Right lobe of liver (tissue), 4 donors: ENCODE data around the gene PTF1A.

Source experiments
- CTCF ChIP-seq, 4 donors: fragments of 200-600 bp in 3 of 4; fragments of 450-650 bp in 1 of 4; IDR thresholded peaks; one replicate each; pipeline versions ENCODE4 v1.5.1 to v1.8.0; 2016 to 2022; ENCODE audit warnings: antibody characterized with exemption in 4 of 4, mild to moderate bottlenecking in 2 of 4
- POLR2A ChIP-seq: fragments of 450-650 bp; IDR thresholded peaks from one replicate; pipeline ENCODE4 v1.6.1; 2017; ENCODE audit warnings: antibody characterized with exemption, mild to moderate bottlenecking
- donor health status: DM: no; HTN: no; CAD: no.
- donor health status: DM: no; HTN: no; CAD: no.
- donor health status: DM: no; HTN: yes; CAD: no.

GRCh38 chr10:23196915-23197314, 4.8 kb downstream of the PTF1A start:
- TF ChIP-seq CTCF (IDR thresholded peaks at IDR 0.05) (no peak), POLR2A (no peak)
